RWPE1 (cell line): Measurements from ENCODE around the gene APC2.
"Not testable (repeated sequence)": the region's sequence is repeated elsewhere in the genome, so short reads cannot be mapped to it uniquely, and the experiment has no call there.

Experiments
- CTCF ChIA-PET: fragments of 350-600 bp; sonication (Branson Sonifier 250); formaldehyde crosslinking; extraction: SDS; loops from one replicate; lab custom pipeline; 2021; lab: Yijun Ruan, JAX
- POLR2A ChIA-PET: fragments of 400-600 bp; formaldehyde crosslinking; extraction: SDS; loops from one replicate; lab custom pipeline; 2020; ENCODE audit warnings: antibody characterized with exemption; ENCODE audit not compliant: low non-redundant PET; lab: Yijun Ruan, JAX
- DNase-seq: peaks from one replicate; pipeline ENCODE4 v3.0.0; 2012; ENCODE audit warnings: low spot score
- H3K27ac ChIP-seq: fragments of 450-650 bp; 2 replicates; pipeline ENCODE4 v1.5.1; 2017
- CTCF ChIP-seq: fragments of 450-650 bp; conservative IDR thresholded peaks from 2 replicates; pipeline ENCODE4 v1.5.1; 2017; ENCODE audit warnings: low read depth, mild to moderate bottlenecking

The APC2 gene

GRCh38 chr19:1434577-1435060 is 15.3 kb upstream of the APC2 start:
- ChIA-PET CTCF (interaction anchor here (0.7 kb wide), 1 partner anchor 411 kb away, joined by 3 read pairs; no protein-coding TSS in a partner anchor), POLR2A (no interaction called here)
- H3K27ac ChIP-seq, result peak overlapping the region; percentile 82
- no peak for TF ChIP-seq CTCF
- DNase-seq, result no peak

GRCh38 chr19:1435378-1435989 is 14.4 kb upstream of the APC2 start:
- peak overlapping the region; percentile 82 for H3K27ac ChIP-seq
- ChIA-PET POLR2A (interaction anchor here (0.7 kb wide), 1 partner anchor 12 kb away, joined by 4 read pairs; no protein-coding TSS in a partner anchor), CTCF (interaction anchor here (0.7 kb wide), 1 partner anchor 411 kb away, joined by 3 read pairs; no protein-coding TSS in a partner anchor)
- no peak for DNase-seq
- TF ChIP-seq CTCF, result no peak

GRCh38 chr19:1437609-1438008 is 12.3 kb upstream of the APC2 start:
- POLR2A ChIA-PET, result no interaction called here
- DNase-seq, result no peak
- CTCF ChIA-PET, result interaction anchor here (0.5 to 0.8 kb wide), 5 partner anchors 17 to 115 kb away, joined by 3 to 6 read pairs (median 3); no protein-coding TSS in a partner anchor
- TF ChIP-seq CTCF, result no peak
- peak overlapping the region; percentile 82 for H3K27ac ChIP-seq

- peak; percentile 89 for DNase-seq
- peak within 1 kb of the TSS; percentile 82 for H3K27ac ChIP-seq
- peak; percentile 96 for TF ChIP-seq CTCF
- ChIA-PET CTCF (interaction anchor here (0.6 to 0.8 kb wide), 4 partner anchors 17 to 114 kb away, joined by 3 to 6 read pairs (median 4); no protein-coding TSS in a partner anchor), POLR2A (no interaction called here)
These were observed 11.6 kb upstream of the APC2 start, which contains the start of gene RPS15 for GRCh38 chr19:1438035-1438932. TSS of gene RPS15 (plus strand) at chr19:1438396. CDS start at chr19:1438426, 30 bp downstream.

- peak overlapping the region; percentile 82 for H3K27ac ChIP-seq
- ChIA-PET CTCF (interaction anchor here (0.7 kb wide), 1 partner anchor 16 kb away, joined by 4 read pairs; no protein-coding TSS in a partner anchor), POLR2A (no interaction called here)
- no peak for TF ChIP-seq CTCF
- no peak for DNase-seq
These were observed 11.0 kb upstream of the APC2 start for GRCh38 chr19:1438933-1439354.

- H3K27ac ChIP-seq, result peak overlapping the region; percentile 82
- POLR2A ChIA-PET, result interaction anchor here (0.5 kb wide), 1 partner anchor 832 kb away, joined by 3 read pairs; no protein-coding TSS in a partner anchor
- DNase-seq, result not testable (repeated sequence)
- CTCF ChIA-PET, result interaction anchor here (0.5 to 0.7 kb wide), 2 partner anchors 15 to 91 kb away, joined by 3 to 4 read pairs; no protein-coding TSS in a partner anchor
These were observed 10.2 kb upstream of the APC2 start for GRCh38 chr19:1439525-1440417.
